Mesodermal cell (in vitro differentiated cells): Measurements from ENCODE around the gene NRM. TPM values are rescaled to one million over a fixed set of nuclear protein-coding genes. Genes with fewer than 3 reads are reported as not detected.
A peak's percentile ranks its signal among the peaks of the same experiment; 100 is the strongest.

Experiments used
- H3K27ac ChIP-seq: 2 replicates; pipeline ENCODE4 v1.7.0; 2013; ENCODE audit warnings: mild to moderate bottlenecking, low read depth, low read length, moderate library complexity; ENCODE audit not compliant: severe bottlenecking
- H3K36me3 ChIP-seq: 2 replicates; pipeline ENCODE4 v1.7.1; 2013; ENCODE audit warnings: mild to moderate bottlenecking, low read length, moderate library complexity; ENCODE audit not compliant: control insufficient read depth, insufficient read depth
- H3K4me1 ChIP-seq: one replicate; pipeline ENCODE4 v1.7.1; 2013; ENCODE audit warnings: mild to moderate bottlenecking, low read length; ENCODE audit not compliant: insufficient read depth, control insufficient read depth, poor library complexity, severe bottlenecking
- H3K4me3 ChIP-seq: 2 replicates; pipeline ENCODE4 v1.7.0; 2013; ENCODE audit warnings: low read length, control low read depth, mild to moderate bottlenecking; ENCODE audit not compliant: insufficient read depth, poor library complexity, severe bottlenecking; ENCODE audit errors: extremely low read depth
- H3K9me3 ChIP-seq: 2 replicates; pipeline ENCODE4 v1.7.1; 2013; ENCODE audit warnings: mild to moderate bottlenecking, low read length, moderate library complexity; ENCODE audit not compliant: control insufficient read depth
- WGBS, 2 experiments: methylation state at CpG; one replicate each; pipeline ENCODE4 v1.1.5; 2013; ENCODE audit warnings: missing lambda C conversion rate in 2 of 2; ENCODE audit not compliant: insufficient coverage in 2 of 2; 5-methylcytosine and 5-hydroxymethylcytosine counted together
- polyA plus RNA-seq, 2 experiments: library from polyadenylated mRNA; stranded (reverse); fragments of 50-300 nt; gene quantifications; one replicate each; pipeline ENCODE4 v1.2.3, GENCODE V29; 2013

Gene NRM, protein sequence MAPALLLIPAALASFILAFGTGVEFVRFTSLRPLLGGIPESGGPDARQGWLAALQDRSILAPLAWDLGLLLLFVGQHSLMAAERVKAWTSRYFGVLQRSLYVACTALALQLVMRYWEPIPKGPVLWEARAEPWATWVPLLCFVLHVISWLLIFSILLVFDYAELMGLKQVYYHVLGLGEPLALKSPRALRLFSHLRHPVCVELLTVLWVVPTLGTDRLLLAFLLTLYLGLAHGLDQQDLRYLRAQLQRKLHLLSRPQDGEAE
- 37.5 TPM for polyA plus RNA-seq (2013, experiment 1 of 2)
- polyA plus RNA-seq (2013, experiment 2 of 2): 38.7 TPM

GRCh38 chr6:30690403-30691207 is at the start of gene NRM:
NRM (minus strand) TSS chr6:30690984; CDS start chr6:30690974, 10 bp downstream.
- WGBS, 2 experiments: 1 to 3% methylated on average over 26 to 28 of the region's 40 CpGs

DNA sequence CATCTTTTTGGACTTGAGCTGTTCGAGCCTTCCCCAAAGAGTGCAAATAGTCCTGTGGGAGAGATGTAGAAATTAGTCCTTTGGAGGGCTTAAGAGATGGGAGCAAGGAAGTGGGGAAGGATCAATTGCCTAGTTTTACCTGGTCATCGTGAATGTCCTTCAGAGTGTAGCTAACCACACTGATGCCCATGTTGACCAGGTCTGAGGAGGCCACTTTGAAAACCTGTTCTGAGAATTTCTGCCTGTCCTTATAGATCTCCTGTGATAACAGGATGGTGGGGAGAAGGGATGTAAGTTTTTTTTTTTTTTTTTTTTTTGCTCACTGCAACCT is 49.7 kb upstream of the NRM start:
- H3K9me3 ChIP-seq: no peaks in the 10 kb centered on the region
- H3K4me3 ChIP-seq: no peak overlapping the region
- H3K4me1 ChIP-seq: peaks cover 21% of the 10 kb centered on the region
- 100% methylated on average over 2 of the region's 2 CpGs for WGBS, 2 experiments
- no peak overlapping the region for H3K27ac ChIP-seq
- H3K36me3 ChIP-seq: peaks cover 76% of the 10 kb centered on the region

More at GRCh38 chr6:30690403-30691207, at the start of gene NRM:
- no peaks in the 10 kb centered on the region for H3K9me3 ChIP-seq
- peak within 1 kb of the TSS; percentile 87 for H3K27ac ChIP-seq
- H3K36me3 ChIP-seq: peaks cover 12% of the 10 kb centered on the region
- peaks cover 27% of the 10 kb centered on the region for H3K4me1 ChIP-seq
- peak within 1 kb of the TSS; percentile 68 for H3K4me3 ChIP-seq

GRCh38 chr6:30738532-30738931 is 47.7 kb upstream of the NRM start:
- H3K4me1 ChIP-seq: peaks cover 18% of the 10 kb centered on the region
- no peak overlapping the region for H3K4me3 ChIP-seq
- no peaks in the 10 kb centered on the region for H3K9me3 ChIP-seq
- H3K27ac ChIP-seq: no peak overlapping the region
- peaks cover 87% of the 10 kb centered on the region for H3K36me3 ChIP-seq
- 97 to 100% methylated on average over 4 to 5 of the region's 6 CpGs for WGBS, 2 experiments

DNA sequence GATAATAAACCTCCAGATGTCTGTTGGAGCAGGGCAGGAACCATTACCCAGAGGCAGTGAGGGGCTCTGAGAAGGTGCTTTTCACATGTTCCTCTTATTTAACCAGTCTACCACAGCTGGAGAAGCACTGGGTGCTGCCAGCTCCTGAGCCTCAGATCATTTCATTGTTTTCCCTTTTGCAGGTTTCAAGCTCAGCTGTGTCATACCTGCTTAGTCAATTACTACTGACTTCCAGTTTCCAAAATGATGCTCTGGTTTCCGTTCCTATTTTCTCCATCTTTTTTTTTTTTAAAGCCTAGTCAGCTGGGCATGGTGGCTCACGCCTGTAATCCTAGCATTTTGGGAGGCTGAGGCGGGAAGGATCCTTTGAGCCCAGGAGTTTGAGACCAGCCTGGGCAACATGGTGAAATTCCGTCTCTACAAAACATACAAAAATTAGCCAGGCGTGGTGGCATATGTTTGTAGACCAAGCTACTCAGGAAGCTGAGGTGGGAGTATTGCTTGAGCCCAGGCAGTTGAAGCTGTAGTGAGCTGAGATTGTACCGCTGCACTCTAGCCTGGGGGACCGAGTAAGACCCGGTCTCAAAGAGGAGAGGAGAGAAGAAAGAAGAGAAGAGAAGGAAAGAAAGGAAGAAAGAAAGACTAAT is 45.0 kb upstream of the NRM start:
- Histone ChIP-seq H3K27ac (no peak overlapping the region), H3K9me3 (no peaks in the 10 kb centered on the region), H3K4me1 (peaks cover 9% of the 10 kb centered on the region), H3K36me3 (peaks cover 85% of the 10 kb centered on the region), H3K4me3 (no peak overlapping the region)
- WGBS, 2 experiments: 97 to 100% methylated on average over 5 to 7 of the region's 8 CpGs

GRCh38 chr6:30732237-30732943 is 41.6 kb upstream of the NRM start:
- H3K4me3 ChIP-seq: no peak overlapping the region
- 93 to 96% methylated on average over 9 to 11 of the region's 12 CpGs for whole genome bisulfite sequencing, 2 experiments
- H3K9me3 ChIP-seq: no peaks in the 10 kb centered on the region
- peaks cover 4% of the 10 kb centered on the region for H3K4me1 ChIP-seq
- peaks cover 79% of the 10 kb centered on the region for H3K36me3 ChIP-seq
- H3K27ac ChIP-seq: no peak overlapping the region

- H3K27ac ChIP-seq: no peak overlapping the region
- peaks cover 3% of the 10 kb centered on the region for H3K4me1 ChIP-seq
- H3K4me3 ChIP-seq: no peak overlapping the region
- H3K9me3 ChIP-seq: no peaks in the 10 kb centered on the region
- H3K36me3 ChIP-seq: peaks cover 70% of the 10 kb centered on the region
- WGBS, 2 experiments: 70% methylated on average over 22 to 25 of the region's 30 CpGs
Observed at GRCh38 chr6:30730601-30731435, 40.0 kb upstream of the NRM start.

DNA sequence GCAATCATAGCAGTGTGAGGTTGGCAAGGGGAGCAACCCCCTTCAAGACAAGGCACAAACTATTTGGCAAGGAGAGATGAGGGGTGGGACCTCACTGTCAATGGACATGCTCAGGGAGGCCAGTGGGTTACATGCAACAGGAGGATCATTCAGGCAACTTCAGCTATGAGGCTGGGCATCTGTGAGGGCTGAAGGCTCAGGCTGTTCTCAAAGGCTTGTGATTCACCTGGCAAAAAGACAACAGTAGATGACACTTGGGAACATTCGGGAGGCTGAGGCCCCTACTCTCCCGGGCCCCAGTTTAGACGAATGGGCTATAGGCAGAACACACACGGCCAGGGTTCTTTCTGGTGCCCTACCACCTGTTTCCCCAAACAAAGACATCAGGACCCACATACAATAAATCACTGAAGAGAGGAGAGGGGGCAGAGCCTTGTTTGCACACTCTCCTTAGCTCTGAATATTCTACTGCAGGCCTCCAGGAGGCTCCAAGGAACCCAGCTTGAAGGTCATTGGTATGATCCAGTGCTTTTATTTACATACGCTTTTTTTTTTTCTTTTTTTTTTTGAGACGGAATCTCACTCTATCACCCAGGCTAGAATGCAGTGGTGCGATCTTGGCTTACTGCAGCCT is 37.3 kb upstream of the NRM start:
- H3K27ac ChIP-seq: peak overlapping the region; percentile 8
- WGBS, 2 experiments: 88 to 100% methylated on average over 2 to 3 of the region's 7 CpGs
- no peak overlapping the region for H3K4me3 ChIP-seq
- no peaks in the 10 kb centered on the region for H3K9me3 ChIP-seq
- H3K4me1 ChIP-seq: peaks cover 25% of the 10 kb centered on the region
- H3K36me3 ChIP-seq: peaks cover 70% of the 10 kb centered on the region

GRCh38 chr6:30726506-30727413 is 36.0 kb upstream of the NRM start:
- H3K4me3 ChIP-seq: no peak overlapping the region
- peak overlapping the region; percentile 51 for H3K27ac ChIP-seq
- no peaks in the 10 kb centered on the region for H3K9me3 ChIP-seq
- peaks cover 29% of the 10 kb centered on the region for H3K4me1 ChIP-seq
- 93 to 95% methylated on average over 8 to 9 of the region's 11 CpGs for WGBS, 2 experiments
- H3K36me3 ChIP-seq: peaks cover 72% of the 10 kb centered on the region
